MM.1S (cell line): Measurements from ENCODE around the gene SEMA3E.
A peak's percentile ranks its signal among the peaks of the same experiment; 100 is the strongest.

Source experiments
- DNase-seq: peaks from one replicate; pipeline ENCODE4 v3.0.0-alpha.2; 2015
- H2AFZ ChIP-seq: fragments of 300-600 bp; sonication (generic); 2 replicates; pipeline ENCODE4 v1.6.0; 2016; ENCODE audit warnings: antibody characterized with exemption, low read length
- H3F3A ChIP-seq: fragments of 300-600 bp; sonication (generic); 2 replicates; pipeline ENCODE4 v1.6.1; 2016; ENCODE audit warnings: mild to moderate bottlenecking, antibody characterized with exemption, low read length, moderate library complexity, mixed read lengths; ENCODE audit not compliant: insufficient read depth
- H3K27ac ChIP-seq: fragments of 300-600 bp; sonication (generic); 2 replicates; pipeline ENCODE4 v1.5.1; 2016; ENCODE audit warnings: mild to moderate bottlenecking, low read length
- H3K27me3 ChIP-seq: fragments of 300-600 bp; sonication (generic); replicated peaks from 2 replicates; pipeline ENCODE4 v1.6.0; 2016; ENCODE audit warnings: low read length; ENCODE audit not compliant: insufficient read depth
- H3K36me3 ChIP-seq: fragments of 300-600 bp; sonication (generic); replicated peaks from 2 replicates; pipeline ENCODE4 v1.6.1; 2016; ENCODE audit warnings: mild to moderate bottlenecking, low read length, mixed read lengths; ENCODE audit not compliant: insufficient read depth
- H3K4me1 ChIP-seq: fragments of 300-600 bp; sonication (generic); 2 replicates; pipeline ENCODE4 v1.6.1; 2016; ENCODE audit warnings: low read length, mixed read lengths
- H3K4me2 ChIP-seq: fragments of 300-600 bp; sonication (generic); 2 replicates; pipeline ENCODE4 v1.6.0; 2016; ENCODE audit warnings: low read depth, low read length
- H3K4me3 ChIP-seq: fragments of 300-600 bp; sonication (generic); 2 replicates; pipeline ENCODE4 v1.5.1; 2016; ENCODE audit warnings: low read length, mixed read lengths
- H3K79me2 ChIP-seq: fragments of 300-600 bp; sonication (generic); 2 replicates; pipeline ENCODE4 v1.6.1; 2016; ENCODE audit warnings: mixed run types, low read length, mixed read lengths
- H3K9ac ChIP-seq: fragments of 300-600 bp; sonication (generic); 2 replicates; pipeline ENCODE4 v1.6.1; 2016; ENCODE audit warnings: low read length, mixed read lengths
- H3K9me2 ChIP-seq: fragments of 300-600 bp; sonication (generic); replicated peaks from 2 replicates; pipeline ENCODE4 v1.6.1; 2016; ENCODE audit warnings: mild to moderate bottlenecking, low read length, mixed read lengths; ENCODE audit not compliant: insufficient read depth
- H3K9me3 ChIP-seq: fragments of 300-600 bp; sonication (generic); replicated peaks from 2 replicates; pipeline ENCODE4 v1.6.1; 2016; ENCODE audit warnings: mild to moderate bottlenecking, low read length, mixed read lengths; ENCODE audit not compliant: insufficient read depth
- H4K20me1 ChIP-seq: fragments of 300-600 bp; sonication (generic); 2 replicates; pipeline ENCODE4 v1.6.1; 2016; ENCODE audit warnings: mild to moderate bottlenecking, low read length, moderate library complexity, mixed read lengths; ENCODE audit not compliant: insufficient read depth
- EZH2 ChIP-seq: fragments of 300-600 bp; sonication (generic); optimal IDR thresholded peaks from 2 replicates; pipeline ENCODE3; 2017; ENCODE audit warnings: low read depth, mild to moderate bottlenecking, antibody characterized with exemption, low read length, mixed read lengths
- EZH2phosphoT487 ChIP-seq: fragments of 300-600 bp; sonication (generic); IDR thresholded peaks from 2 replicates; pipeline ENCODE4 v1.6.1; 2018; ENCODE audit warnings: antibody characterized with exemption, low read length
- TF ChIP-seq, protein P1 (sequence below): fragments of 300-600 bp; sonication (generic); IDR thresholded peaks from 2 replicates; pipeline ENCODE4 v1.5.1; 2016; ENCODE audit warnings: antibody characterized with exemption, low read length, mixed read lengths

The SEMA3E gene

DNA sequence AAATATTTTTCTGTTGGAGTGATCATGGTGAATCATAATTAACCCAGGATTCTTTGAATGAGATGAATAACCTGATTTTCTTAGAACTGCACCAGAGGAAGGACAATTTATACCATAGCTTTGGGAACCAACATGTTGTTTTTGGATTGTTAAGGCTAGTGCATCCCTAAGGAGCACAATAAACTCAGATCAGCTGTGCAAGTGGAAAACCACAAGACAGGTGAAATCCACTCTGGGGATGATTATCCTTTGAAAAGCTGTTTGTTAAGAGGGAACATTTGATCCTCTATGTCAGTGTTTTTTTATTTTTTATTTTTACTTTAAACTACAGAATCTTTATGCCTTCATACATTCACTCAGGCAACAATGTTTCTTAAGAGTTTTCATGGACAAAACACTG, 254.2 kb downstream of the SEMA3E start:
- no peaks in the 10 kb centered on the region for H4K20me1 ChIP-seq
- TF ChIP-seq, protein P1, sequence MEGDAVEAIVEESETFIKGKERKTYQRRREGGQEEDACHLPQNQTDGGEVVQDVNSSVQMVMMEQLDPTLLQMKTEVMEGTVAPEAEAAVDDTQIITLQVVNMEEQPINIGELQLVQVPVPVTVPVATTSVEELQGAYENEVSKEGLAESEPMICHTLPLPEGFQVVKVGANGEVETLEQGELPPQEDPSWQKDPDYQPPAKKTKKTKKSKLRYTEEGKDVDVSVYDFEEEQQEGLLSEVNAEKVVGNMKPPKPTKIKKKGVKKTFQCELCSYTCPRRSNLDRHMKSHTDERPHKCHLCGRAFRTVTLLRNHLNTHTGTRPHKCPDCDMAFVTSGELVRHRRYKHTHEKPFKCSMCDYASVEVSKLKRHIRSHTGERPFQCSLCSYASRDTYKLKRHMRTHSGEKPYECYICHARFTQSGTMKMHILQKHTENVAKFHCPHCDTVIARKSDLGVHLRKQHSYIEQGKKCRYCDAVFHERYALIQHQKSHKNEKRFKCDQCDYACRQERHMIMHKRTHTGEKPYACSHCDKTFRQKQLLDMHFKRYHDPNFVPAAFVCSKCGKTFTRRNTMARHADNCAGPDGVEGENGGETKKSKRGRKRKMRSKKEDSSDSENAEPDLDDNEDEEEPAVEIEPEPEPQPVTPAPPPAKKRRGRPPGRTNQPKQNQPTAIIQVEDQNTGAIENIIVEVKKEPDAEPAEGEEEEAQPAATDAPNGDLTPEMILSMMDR: no peak
- no peak for TF ChIP-seq EZH2
- H3K4me2 ChIP-seq: no peak overlapping the region
- no peak overlapping the region for H3K27ac ChIP-seq
- no peaks in the 10 kb centered on the region for H3K9me3 ChIP-seq
- H3K36me3 ChIP-seq: no peaks in the 10 kb centered on the region
- no peaks in the 10 kb centered on the region for H3K27me3 ChIP-seq
- no peaks in the 10 kb centered on the region for H3K4me1 ChIP-seq
- no peak overlapping the region for H3K4me3 ChIP-seq
- H2AFZ ChIP-seq: no peak overlapping the region
- H3K9ac ChIP-seq: no peak overlapping the region
- no peaks in the 10 kb centered on the region for H3K9me2 ChIP-seq
- H3F3A ChIP-seq: no peaks in the 10 kb centered on the region
- DNase-seq: no peak
- no peaks in the 10 kb centered on the region for H3K79me2 ChIP-seq

DNA sequence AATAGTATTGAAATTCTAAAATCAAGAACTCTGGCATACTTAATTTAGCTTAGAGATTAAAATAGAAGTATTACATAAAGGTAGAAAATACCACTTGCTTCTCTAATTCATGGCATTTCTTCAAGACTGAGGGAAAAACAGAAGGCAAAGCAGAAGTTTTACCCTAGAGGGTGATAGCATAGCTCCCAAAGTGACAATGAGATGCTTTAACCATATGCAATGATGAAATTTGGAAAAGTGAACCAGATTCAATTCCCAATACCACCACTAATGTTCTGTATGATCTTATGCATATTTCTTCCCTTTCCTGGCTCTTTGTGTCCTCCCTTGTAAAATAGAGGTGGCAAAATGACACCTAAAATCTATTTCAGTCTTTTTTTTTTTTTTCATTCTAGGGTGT, 260.5 kb downstream of the SEMA3E start:
- H3F3A ChIP-seq: no peaks in the 10 kb centered on the region
- DNase-seq: no peak
- H3K4me2 ChIP-seq: no peak overlapping the region
- no peaks in the 10 kb centered on the region for H3K9me2 ChIP-seq
- no peaks in the 10 kb centered on the region for H4K20me1 ChIP-seq
- H2AFZ ChIP-seq: no peak overlapping the region
- no peaks in the 10 kb centered on the region for H3K27me3 ChIP-seq
- H3K9me3 ChIP-seq: no peaks in the 10 kb centered on the region
- H3K4me3 ChIP-seq: no peak overlapping the region
- H3K79me2 ChIP-seq: no peaks in the 10 kb centered on the region
- no peaks in the 10 kb centered on the region for H3K4me1 ChIP-seq
- no peaks in the 10 kb centered on the region for H3K36me3 ChIP-seq
- H3K27ac ChIP-seq: no peak overlapping the region
- TF ChIP-seq EZH2 (no peak), EZH2phosphoT487 (no peak)
- TF ChIP-seq, protein P1: no peak
- no peak overlapping the region for H3K9ac ChIP-seq

DNA sequence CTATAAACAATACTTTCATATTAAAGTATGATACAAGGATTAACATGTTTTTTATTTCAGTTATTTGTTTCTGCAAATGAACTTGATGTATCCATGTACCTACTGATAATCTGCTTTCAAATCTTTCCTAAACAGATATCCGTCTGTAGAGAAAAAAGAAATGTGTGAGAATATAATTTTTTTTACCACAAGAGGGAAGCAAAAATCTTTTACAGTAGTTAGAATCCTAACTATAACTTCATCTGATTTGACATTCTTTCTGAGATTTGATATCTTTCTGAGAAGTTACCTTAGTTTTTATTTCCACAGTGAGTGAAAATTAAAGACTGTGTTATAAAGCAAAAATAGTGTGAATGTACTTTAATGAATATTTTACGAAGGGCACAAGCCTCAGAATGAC, 282.3 kb downstream of the SEMA3E start:
- Histone ChIP-seq H3K9me3 (no peaks in the 10 kb centered on the region), H3K4me2 (no peak overlapping the region), H4K20me1 (no peaks in the 10 kb centered on the region), H3K27me3 (no peaks in the 10 kb centered on the region), H2AFZ (no peak overlapping the region), H3K79me2 (no peaks in the 10 kb centered on the region), H3F3A (no peaks in the 10 kb centered on the region), H3K27ac (no peak overlapping the region), H3K4me1 (no peaks in the 10 kb centered on the region), H3K9ac (no peak overlapping the region), H3K36me3 (no peaks in the 10 kb centered on the region), H3K4me3 (no peak overlapping the region), H3K9me2 (no peaks in the 10 kb centered on the region)
- TF ChIP-seq, protein P1: peak; percentile 20
- no peak for TF ChIP-seq EZH2
- DNase-seq: no peak

DNA sequence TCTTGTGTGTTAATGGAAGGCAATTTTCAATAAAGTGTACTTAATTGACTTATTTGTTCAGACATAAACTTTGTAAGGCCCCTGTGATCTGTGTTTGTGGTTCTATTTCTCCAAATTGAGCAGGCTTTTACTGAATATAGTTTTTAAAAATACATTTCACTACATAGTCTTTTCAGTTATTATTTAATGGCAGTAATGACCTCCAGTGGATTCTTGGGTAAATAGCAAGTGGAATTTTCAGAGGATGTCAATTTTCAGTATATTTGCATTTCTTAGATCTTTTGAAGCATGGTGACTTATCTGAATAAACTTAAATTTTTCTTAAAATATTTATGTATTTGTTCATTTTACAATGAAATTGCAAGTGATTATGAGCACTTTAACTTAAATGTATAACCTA, 283.2 kb downstream of the SEMA3E start:
- no peak overlapping the region for H2AFZ ChIP-seq
- no peaks in the 10 kb centered on the region for H3K79me2 ChIP-seq
- H3K4me1 ChIP-seq: no peaks in the 10 kb centered on the region
- H3K9me2 ChIP-seq: no peaks in the 10 kb centered on the region
- no peaks in the 10 kb centered on the region for H4K20me1 ChIP-seq
- DNase-seq: peak; percentile 21
- no peaks in the 10 kb centered on the region for H3K27me3 ChIP-seq
- H3K9me3 ChIP-seq: no peaks in the 10 kb centered on the region
- no peak overlapping the region for H3K4me3 ChIP-seq
- no peaks in the 10 kb centered on the region for H3F3A ChIP-seq
- H3K36me3 ChIP-seq: no peaks in the 10 kb centered on the region
- no peak overlapping the region for H3K9ac ChIP-seq
- no peak overlapping the region for H3K4me2 ChIP-seq
- no peak for TF ChIP-seq EZH2phosphoT487
- TF ChIP-seq, protein P1: peak; percentile 24
- H3K27ac ChIP-seq: no peak overlapping the region
